NCI-H1092 treated with DMSO at 0.1 percent for 48 hours (cell line): ENCODE data around the gene OR2M4.
"Not testable (repeated sequence)": the region's sequence is repeated elsewhere in the genome, so short reads cannot be mapped to it uniquely, and the experiment has no call there.

Experiments used
- DNase-seq: peaks from one replicate; lab custom pipeline; 2025; lab: John Stamatoyannopoulos, UW

Gene OR2M4

GRCh38 chr1:248231117-248231516 is at the start of gene OR2M4:
OR2M4 (plus strand) TSS chr1:248231417; CDS start chr1:248238929, 7,512 bp downstream.
- no peak for DNase-seq

- no peak for DNase-seq
These were observed 47.2 kb upstream of the OR2M4 start for GRCh38 chr1:248183996-248184395.

- no peak for DNase-seq
These were observed 43.9 kb upstream of the OR2M4 start for GRCh38 chr1:248187363-248187762.

DNA sequence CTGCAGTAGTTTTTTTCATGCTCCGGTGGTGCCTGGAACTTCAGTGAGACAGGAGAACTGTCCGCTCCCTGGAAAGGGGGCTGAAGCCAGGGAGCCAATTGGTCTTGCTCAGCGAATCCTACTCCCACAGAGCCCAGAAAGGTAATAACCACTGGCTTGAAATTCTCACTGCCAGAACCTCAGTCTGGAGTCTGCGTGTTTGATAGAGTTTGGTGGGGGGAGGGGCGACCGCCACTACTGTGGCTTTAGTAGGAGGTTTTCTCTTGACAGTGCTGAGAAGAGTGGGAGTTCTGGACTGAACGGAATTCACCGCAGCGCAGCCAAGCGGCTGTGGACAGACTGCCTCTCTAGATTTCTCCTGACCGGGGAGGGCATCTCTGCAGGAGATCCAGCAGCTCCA is 42.2 kb upstream of the OR2M4 start:
- no peak for DNase-seq

GRCh38 chr1:248194117-248194516 is 37.1 kb upstream of the OR2M4 start:
- no peak for DNase-seq

DNA sequence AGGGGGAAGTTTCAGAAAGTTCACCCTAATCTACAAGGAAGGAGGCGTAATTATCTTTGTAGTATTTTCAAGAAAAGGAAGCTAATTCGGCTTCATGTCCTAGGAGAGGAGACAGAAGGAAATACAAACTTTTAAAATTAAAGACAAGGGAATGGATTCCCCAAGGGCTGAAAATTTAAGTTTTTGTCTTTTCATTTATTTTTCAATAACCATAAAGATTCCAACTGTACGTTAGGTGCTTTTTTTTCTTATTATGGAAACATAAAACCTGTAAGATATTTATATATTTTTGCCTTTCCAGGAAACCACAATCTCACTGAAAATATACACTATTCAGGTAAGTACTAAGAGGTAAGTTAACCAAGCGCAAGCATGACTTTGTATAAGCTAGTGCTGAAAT is 34.3 kb upstream of the OR2M4 start, which contains the start of gene OR2M3:
Gene OR2M3 (plus strand): TSS at position 301 of the 400 bp plus-strand sequence. CDS start 5,803 bp downstream, outside the sequence.
- DNase-seq, result no peak

DNA sequence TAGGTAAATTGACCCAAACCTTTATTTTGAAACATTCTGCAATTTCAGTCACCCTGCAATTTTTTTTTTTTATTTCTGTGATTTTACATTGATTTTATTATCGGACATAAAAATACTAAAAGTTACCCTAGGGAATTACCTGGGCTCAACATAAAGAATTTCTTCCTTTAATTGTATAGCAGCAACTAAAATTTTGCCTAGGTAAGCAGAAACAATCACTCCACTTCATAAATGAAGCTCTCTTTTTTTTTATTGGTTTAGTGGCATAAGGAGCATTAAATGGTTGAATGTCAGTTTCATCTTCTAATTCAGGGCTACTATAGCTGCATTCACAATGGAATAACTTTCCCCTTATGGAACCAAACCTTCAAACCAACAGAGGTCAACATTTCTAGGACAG is 15.3 kb upstream of the OR2M4 start:
- DNase-seq, result no peak

DNA sequence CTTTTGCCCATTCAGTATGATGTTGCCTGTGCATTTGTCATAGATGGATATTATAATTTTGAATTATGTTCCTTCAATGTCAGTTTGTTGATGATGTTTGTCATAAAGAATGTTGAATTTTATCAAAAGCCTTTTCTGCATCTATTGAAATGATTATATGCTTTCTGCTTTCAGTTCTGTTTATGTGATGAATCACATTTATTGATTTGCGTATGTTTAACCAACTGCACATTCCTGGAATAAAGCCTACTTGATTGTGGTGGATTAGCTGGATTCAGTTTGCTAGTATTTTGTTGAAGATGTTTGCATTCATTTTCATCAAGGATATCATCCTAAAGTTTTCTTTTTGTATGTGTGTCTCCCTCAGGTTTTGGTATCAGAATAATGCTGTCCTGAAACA is 5.7 kb upstream of the OR2M4 start:
- DNase-seq, result no peak

DNA sequence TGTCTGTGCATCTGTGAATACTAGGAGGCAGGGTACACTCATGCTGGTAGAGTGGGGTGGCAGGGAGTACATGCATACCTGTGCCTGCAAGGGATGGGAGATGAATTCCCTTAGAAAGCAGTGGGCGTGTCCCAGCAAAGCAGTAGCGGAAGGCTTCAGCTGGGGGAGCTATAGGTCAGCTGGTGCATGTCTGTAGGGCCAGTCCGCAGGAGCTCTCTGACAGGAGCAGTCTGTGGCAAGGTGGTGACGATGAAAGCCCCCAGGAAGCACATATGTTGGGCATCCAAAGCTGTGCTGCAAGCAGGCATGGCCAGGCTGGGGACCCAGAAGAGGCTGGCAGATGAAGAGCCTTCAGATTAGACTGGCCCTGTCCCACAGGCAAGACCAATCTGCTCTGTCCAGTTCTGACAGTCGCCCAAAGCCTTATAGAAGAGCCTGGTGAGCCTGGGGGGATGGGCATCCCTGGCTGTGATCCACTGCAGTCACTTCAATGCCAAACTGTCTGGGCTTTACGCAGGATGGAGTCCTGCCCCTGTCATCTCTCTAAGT is 1.8 kb upstream of the OR2M4 start:
- DNase-seq, result no peak

DNA sequence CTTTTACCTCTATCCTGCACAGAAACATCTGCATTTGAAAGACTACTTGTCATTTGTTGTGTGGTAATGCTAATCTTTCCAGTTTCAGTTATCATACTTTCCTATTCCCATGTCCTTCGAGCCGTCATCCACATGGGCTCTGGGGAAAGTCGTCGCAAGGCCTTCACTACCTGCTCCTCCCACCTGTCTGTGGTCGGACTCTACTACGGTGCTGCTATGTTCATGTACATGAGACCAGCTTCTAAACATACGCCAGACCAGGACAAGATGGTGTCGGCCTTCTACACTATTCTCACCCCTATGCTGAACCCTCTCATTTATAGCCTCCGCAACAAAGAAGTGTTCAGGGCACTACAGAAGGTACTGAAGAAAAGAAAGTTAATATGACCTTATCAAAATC is 8.3 kb downstream of the OR2M4 start:
- DNase-seq, result no peak

DNA sequence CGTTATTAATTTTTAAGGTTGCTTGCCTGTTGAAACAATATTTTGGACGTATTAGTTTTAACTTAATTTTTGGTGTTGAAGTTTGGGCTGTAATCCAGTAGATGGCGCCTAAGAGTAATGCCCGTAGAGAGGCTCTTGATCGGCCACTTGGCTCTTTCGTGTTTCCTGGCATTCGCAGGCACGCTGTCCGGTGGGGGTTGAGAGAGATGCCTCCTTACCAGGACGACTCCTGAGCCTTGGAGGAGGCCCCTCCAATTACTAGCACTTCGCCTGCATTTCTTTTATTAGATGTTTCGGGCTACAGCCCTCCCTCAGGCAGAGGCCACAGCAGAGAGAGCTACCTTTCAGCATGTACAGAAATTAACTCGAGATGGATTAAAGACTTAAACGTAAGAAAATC is 12.0 kb downstream of the OR2M4 start:
- DNase-seq, result peak; percentile 11

DNA sequence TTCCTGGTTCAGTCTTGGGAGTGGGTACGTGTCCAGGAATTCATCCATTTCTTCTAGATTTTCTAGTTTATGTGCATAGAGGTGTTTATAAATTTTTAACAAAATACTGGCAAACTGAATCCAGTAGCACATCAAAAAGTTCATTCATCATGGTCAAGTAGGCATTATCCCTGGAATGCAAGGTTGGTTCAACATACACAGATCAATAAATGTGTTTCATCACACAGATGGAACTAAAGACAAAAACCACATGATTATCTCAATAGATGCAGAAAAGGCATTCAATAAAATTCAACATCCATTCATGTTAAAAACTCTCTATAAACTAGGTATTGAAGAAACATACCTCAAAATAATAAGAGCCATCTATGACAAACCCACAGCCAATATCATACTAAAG is 28.1 kb downstream of the OR2M4 start:
- not testable (repeated sequence) for DNase-seq

GRCh38 chr1:248268178-248268577 is 37.0 kb downstream of the OR2M4 start:
- DNase-seq, result no peak

DNA sequence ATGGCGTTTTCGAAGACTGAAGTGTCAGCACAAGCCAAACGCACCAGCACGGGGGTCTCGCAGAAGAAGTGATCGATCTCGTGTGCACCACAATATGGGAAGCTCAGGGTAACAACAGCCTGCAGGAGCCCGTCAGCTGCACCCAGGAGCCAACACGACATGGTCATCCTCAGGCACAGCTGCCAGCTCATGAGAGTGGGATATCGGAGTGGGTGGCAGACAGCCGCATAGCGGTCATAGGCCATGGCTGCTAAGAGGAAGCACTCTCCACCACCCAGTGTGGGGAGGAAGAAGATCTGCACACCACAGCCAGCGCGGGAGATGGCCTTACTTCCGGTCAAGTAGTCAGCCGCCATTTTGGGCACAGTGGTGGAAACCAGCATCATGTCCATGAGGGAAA is 42.0 kb downstream of the OR2M4 start:
- not testable (repeated sequence) for DNase-seq

DNA sequence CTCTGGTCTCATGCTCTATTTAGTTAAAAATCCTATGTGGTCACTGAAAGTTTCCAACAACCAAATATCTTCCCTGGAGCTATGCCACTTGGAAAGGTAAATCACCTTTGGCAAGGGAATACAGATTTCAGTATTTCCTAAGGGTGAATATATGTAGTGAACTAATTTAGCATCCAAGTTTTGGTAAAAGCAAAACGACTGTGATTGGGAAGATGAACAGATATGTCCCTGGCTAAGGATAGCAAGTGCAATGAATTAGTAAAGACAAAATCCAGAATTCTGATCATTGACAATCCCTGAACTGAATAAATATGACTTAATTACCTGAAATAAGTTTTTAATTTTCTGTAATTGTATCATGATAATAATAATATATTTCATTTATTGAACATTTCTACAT is 46.7 kb downstream of the OR2M4 start, which contains the start of gene OR2T33:
Gene OR2T33 (minus strand): TSS at position 101 of the 400 bp plus-strand sequence. CDS start 4,162 bp downstream, outside the sequence.
- no peak for DNase-seq

DNA sequence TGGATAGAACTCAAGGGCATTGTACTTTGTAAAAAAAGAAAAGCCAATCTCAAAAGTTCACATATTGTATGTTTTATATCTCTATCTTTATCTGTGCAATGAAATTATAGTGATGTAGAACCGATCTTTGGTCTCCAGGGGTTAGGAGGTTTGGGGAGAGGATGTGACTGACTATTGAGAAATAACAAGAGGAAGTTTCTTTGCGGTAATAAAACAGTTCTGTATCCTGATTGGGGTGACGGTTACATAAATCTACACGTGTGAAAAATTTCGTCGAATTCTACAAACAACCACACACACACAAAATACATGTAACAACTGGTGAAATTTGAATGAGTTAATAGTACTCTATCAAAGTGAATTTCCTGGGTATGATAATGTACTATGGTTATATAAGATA is 57.2 kb downstream of the OR2M4 start:
- no peak for DNase-seq
